Measurements from ENCODE around the gene RAPGEF4.

RAPGEF4 gene

GRCh38 chr2:172976116-172976515 is 240.5 kb downstream of the RAPGEF4 start:
- DNase-seq, result no peak

GRCh38 chr2:172976816-172977215 is 241.2 kb downstream of the RAPGEF4 start:
- no peak for DNase-seq

- DNase-seq, result no peak
Measured at GRCh38 chr2:172977270-172978062, 241.8 kb downstream of the RAPGEF4 start.

GRCh38 chr2:172978063-172978383 is 242.4 kb downstream of the RAPGEF4 start:
- no peak for DNase-seq

- DNase-seq, result peak in 1 of 2 donors; percentile 64
Measured at GRCh38 chr2:172985139-172985892, 249.7 kb downstream of the RAPGEF4 start.

GRCh38 chr2:172986040-172986439 is 250.4 kb downstream of the RAPGEF4 start:
- peak in 1 of 2 donors; percentile 43 for DNase-seq

GRCh38 chr2:172988728-172989127 is 253.1 kb downstream of the RAPGEF4 start:
- no peak for DNase-seq

- no peak for DNase-seq
Measured at GRCh38 chr2:172991031-172991430, 255.4 kb downstream of the RAPGEF4 start.

- no peak for DNase-seq
Measured at GRCh38 chr2:172993139-172993538, 257.5 kb downstream of the RAPGEF4 start.

GRCh38 chr2:172993931-172994717 is 258.5 kb downstream of the RAPGEF4 start:
- peak in 1 of 2 donors; percentile 65 for DNase-seq

GRCh38 chr2:172994864-172995263 is 259.2 kb downstream of the RAPGEF4 start:
- DNase-seq, result no peak

- DNase-seq, result peak; percentile 82 to 94
Measured at GRCh38 chr2:172995323-172996244, 259.9 kb downstream of the RAPGEF4 start.

GRCh38 chr2:172996387-172996961 is 260.8 kb downstream of the RAPGEF4 start:
- DNase-seq, result peak in 1 of 2 donors; percentile 55

- DNase-seq, result no peak
Measured at GRCh38 chr2:172997031-172997430, 261.4 kb downstream of the RAPGEF4 start.

- no peak for DNase-seq
Measured at GRCh38 chr2:172998547-172999272, 263.1 kb downstream of the RAPGEF4 start.

GRCh38 chr2:172999641-173000386 is 264.2 kb downstream of the RAPGEF4 start:
- DNase-seq, result no peak

GRCh38 chr2:173001664-173002604 is 266.3 kb downstream of the RAPGEF4 start:
- DNase-seq, result no peak

- DNase-seq, result no peak
Measured at GRCh38 chr2:173002751-173003541, 267.3 kb downstream of the RAPGEF4 start.
